Erythroblast (primary cell): ENCODE data around the gene KNCN.

Experiments used
- GATA1 ChIP-seq: IDR thresholded peaks from 2 replicates; pipeline ENCODE4 v1.6.1; 2011; ENCODE audit warnings: low read depth, mild to moderate bottlenecking, control low read depth, low read length, moderate library complexity
- POLR2A ChIP-seq: IDR thresholded peaks from 2 replicates; pipeline ENCODE4 v1.6.1; 2011; ENCODE audit warnings: mild to moderate bottlenecking, low read length

DNA sequence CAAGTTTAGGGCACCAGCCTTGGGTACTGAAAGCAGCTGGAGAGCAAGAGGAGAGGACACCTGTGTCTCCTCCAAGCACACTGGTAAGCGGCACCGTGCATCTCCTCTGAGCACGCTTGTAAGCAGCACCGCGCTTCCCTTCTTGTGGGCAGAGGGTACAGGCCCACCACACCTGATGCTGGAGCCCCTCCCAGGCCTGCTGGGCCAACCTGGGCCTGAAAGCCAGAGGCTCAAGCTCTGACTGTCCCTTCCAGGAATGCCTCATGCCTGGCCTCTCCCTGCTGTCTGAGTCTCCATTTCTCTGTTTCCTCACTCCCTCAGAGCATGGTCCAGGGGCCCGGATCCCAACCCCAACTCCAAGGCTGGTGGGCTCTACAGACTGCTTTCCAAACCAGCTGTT is 35.9 kb downstream of the KNCN start:
- no peak for TF ChIP-seq POLR2A
- TF ChIP-seq GATA1, result no peak
